Measurements from ENCODE around the gene CREB3L1.

The CREB3L1 gene

DNA sequence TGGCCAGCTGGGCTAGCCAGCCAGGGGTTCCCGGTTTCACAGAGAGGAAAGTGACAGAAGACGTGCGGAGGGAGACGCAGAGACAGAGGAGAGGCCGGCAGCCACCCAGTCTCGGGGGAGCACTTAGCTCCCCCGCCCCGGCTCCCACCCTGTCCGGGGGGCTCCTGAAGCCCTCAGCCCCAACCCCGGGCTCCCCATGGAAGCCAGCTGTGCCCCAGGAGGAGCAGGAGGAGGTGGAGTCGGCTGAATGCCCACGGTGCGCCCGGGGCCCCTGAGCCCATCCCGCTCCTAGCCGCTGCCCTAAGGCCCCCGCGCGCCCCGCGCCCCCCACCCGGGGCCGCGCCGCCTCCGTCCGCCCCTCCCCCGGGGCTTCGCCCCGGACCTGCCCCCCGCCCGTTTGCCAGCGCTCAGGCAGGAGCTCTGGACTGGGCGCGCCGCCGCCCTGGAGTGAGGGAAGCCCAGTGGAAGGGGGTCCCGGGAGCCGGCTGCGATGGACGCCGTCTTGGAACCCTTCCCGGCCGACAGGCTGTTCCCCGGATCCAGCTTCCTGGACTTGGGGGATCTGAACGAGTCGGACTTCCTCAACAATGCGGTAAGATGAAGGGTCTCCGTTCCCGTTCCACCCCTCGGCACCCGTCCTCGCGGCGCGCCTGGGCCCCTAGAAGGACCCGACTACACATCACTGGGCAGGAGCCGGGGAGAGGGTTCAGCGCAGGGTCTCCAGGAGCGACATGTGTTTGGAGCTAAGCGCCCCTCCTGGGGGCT lies at the start of gene CREB3L1:
TSS of gene CREB3L1 (plus strand) at position 41 of the 765 bp plus-strand sequence. CDS start at position 491, 450 bp downstream.
- no peak for DNase-seq

DNA sequence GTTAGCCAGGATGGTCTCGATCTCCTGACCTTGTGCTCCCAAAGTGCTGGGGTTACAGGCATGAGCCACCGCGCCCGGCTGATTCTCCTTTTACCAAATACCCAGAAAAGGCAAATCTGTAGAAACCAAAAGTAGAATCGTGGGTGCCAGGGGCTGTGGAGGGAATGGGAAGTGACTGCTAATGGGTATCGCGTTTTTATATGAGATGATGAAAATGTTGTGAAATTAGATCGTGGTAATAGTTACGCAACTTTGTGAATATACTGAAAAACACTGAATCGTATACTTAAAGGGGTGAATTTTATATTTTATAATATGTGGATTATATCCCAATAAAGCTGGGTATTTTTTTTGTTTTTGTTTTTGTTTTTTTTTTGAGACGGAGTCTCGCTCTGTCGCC lies 48.2 kb upstream of the CREB3L1 start:
- no peak for DNase-seq

DNA sequence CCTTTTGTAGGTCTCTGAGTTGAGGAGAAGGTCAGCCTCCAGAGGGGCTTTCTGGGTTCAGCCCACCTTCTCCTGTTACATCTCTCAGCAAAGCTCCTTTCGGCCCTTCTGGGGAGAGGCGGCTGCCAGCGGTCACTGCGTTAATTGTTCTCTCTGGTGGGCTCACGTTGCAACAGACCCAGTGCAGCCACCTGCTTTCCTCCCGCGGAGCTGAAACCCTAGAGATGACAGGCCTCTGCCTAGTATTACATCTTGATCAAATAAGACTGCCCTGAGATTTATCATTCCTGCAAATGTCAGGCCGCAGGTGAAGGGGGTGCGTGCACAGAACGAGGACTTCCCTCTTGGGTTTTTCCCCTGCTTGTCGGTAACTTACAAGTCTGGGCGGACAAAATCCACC lies 43.2 kb upstream of the CREB3L1 start:
- DNase-seq, result no peak

GRCh38 chr11:46235777-46236688 lies 41.4 kb upstream of the CREB3L1 start:
- no peak for DNase-seq

DNA sequence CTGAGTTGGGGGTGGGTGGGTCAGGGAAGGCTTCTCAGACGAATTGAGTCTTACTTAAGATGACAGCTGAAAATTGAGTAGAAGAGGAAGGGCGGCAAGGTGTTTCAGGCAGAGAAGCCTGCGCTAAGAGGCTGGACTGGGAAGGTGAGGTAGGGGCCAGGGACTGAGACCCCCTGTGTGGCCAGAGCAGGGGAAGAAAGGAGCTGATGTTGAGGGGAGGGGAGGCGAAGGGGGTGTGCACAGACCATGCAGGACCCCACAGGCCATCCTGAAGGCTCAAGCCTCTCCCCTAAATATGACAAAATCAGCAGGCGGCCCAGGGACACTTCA lies 40.6 kb upstream of the CREB3L1 start:
- DNase-seq, result no peak

DNA sequence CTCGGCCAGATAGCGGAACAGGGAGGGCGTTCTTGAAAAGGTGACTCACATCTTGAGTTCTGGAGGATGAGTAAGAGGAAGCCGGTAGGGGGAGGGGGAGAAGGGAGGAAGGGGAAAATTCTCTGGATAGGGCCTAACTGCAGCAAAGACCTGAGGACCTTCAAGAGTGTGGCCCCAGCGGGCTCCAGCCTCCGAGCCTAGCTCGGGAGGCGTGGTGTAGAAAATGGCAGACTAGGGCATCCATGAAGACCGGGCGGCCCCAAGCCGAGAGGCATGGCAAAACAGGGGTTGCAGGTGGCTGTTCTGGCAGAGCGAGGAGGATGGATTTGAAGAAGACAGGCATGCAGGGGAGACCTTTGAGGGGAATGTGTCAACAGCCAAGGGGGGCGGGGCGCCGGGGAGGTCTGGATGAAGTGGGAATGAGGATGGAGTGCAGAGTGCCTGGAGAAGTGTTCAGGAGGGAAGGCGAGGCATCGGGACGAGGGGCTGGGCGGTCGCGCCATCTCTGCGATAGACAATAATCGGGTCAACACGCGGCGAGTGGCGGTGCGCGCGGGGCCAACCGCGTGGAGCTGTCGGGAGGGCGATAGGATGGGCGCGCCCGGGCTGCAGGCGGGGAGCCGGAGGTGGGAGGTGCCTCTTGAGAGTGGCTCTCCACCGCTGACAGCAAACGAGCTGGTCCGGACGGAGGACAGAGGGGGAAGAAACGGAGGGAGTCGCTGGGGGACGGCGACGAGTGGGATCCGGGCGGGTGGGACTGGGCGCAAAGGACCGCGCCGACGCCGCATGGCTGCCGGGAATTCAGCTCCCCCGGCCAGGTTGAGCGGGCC lies 40.0 kb upstream of the CREB3L1 start:
- DNase-seq, result no peak

DNA sequence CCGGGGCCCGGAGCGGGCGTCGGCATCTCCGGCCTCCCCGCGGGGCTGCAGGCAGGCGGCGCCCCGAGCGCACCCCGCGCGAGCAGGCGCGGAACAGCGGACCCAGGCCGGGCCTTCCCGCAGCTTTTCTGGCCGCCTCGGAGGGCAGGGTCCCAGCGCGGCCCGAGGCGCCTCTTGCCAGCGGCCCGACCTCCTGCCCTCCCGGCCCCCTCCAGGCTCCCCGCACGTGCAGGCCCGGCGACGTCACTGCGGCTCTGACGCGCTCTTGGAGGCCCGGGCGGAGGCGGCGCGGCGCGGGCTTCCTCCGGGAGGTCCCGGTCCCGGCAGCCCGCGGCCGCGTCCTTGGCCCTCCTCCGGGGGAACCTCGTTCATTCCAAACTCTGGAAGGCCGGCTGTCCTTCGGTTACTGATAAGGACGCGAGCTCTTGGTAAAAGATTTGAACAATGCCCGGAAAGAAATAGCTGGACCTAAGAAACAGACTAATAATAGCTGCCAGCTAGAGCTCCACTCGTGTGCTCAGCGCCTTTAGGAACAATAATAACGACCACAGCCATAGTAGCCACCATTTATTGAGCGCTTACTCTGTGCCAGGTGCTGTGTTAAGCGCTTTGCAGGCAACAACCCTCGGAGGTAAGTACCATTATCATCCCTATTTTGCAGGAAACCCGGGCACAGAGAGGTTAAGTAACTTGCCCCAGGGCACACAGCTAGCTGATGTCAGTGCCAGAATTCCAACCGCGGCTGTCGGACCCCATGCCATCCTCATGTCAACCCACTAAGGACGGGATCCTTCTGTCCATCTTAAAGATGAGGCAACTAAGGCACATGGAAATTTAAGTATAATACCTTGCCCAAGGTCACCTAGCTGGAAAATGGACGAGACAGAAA lies 39.1 kb upstream of the CREB3L1 start:
- no peak for DNase-seq

GRCh38 chr11:46238967-46239800 lies 38.3 kb upstream of the CREB3L1 start:
- DNase-seq, result peak; percentile 64

DNA sequence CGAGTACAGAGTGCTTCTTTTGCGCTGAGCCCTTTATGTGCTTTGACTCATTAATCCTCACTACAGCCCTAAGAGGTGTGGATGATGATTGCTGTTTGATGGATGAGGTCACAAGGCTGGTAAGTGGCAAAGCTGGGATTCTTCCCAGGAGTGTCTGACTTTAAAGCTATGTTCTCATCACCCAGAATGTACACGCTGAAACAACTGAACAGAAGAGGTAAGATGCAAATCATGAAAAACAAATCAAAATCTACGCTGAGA lies 37.7 kb upstream of the CREB3L1 start:
- no peak for DNase-seq

- DNase-seq, result no peak
Measured at GRCh38 chr11:46240371-46240770, 37.1 kb upstream of the CREB3L1 start.

GRCh38 chr11:46240861-46241260 lies 36.6 kb upstream of the CREB3L1 start:
- no peak for DNase-seq

DNA sequence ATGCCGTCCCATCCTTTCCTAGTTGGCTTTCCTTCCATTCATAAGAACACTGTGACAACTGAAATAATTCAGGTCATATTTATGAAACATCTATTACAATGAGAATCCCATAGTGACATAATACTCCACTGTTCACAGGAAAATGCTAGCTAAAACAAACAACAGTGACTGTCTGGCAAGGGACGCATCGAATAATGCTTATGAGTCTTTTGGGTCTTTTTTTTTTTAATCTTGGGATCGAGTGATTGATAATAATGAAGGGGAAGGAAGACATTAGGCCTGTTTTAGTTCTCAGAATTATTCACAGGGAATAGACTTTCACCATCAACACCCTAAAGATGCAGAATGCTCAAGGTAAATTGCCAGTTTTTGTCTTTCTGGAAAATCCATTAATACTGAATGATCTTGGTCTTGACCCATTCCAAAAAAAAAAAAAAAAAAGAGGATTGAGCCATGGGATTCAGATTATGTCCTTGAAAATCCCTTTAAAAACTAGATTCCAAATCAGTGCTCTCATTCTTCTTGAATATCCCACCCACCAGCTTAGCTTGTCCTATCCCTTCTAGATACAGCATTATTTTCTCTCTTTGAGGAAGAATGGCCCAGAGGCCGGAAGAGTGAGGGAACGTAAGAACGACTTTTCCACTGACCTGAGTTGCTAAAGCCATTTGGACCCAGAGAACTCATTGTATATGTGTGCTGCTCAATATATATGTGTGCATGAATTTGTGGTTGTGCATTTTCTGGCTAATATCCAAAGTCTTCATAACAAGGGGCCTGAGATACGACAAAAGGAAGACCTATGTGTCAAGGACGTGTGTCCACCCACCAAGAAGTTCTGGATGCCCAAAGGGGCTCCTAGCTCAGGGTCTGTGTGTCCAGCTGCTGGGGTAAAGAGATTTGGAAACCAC lies 35.2 kb upstream of the CREB3L1 start:
- no peak for DNase-seq

GRCh38 chr11:46242952-46243795 lies 34.3 kb upstream of the CREB3L1 start:
- DNase-seq, result peak; percentile 83

DNA sequence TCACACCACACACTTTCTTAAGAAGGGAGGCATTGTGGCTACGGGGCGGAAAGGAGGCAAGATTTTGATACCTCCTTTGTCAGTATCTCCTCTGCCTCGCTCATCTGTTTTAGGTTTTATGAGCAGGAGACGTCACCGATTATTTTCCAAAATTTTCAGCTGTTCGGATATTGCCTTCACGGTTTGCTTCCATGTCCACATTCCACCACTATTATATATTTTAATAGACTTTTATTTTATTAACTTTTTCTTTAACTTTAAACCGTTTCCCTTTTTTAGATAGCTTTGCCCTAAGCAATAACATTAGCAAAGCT lies 33.7 kb upstream of the CREB3L1 start:
- DNase-seq, result no peak

- no peak for DNase-seq
Measured at GRCh38 chr11:46246521-46246920, 30.9 kb upstream of the CREB3L1 start.

GRCh38 chr11:46247090-46247489 lies 30.4 kb upstream of the CREB3L1 start:
- DNase-seq, result no peak

GRCh38 chr11:46247659-46248058 lies 29.8 kb upstream of the CREB3L1 start:
- peak; percentile 47 for DNase-seq

GRCh38 chr11:46248289-46249102 lies 29.0 kb upstream of the CREB3L1 start:
- DNase-seq, result no peak

Measured in NCI-H1436 (cell line).